NCI-H446 treated with DMSO at 0.1 percent for 48 hours (cell line): Measurements from ENCODE around the gene SPOCD1.
"Not testable (repeated sequence)": the region's sequence is repeated elsewhere in the genome, so short reads cannot be mapped to it uniquely, and the experiment has no call there.

Source experiments
- DNase-seq: peaks from one replicate; lab custom pipeline; 2025; lab: John Stamatoyannopoulos, UW

SPOCD1 gene

DNA sequence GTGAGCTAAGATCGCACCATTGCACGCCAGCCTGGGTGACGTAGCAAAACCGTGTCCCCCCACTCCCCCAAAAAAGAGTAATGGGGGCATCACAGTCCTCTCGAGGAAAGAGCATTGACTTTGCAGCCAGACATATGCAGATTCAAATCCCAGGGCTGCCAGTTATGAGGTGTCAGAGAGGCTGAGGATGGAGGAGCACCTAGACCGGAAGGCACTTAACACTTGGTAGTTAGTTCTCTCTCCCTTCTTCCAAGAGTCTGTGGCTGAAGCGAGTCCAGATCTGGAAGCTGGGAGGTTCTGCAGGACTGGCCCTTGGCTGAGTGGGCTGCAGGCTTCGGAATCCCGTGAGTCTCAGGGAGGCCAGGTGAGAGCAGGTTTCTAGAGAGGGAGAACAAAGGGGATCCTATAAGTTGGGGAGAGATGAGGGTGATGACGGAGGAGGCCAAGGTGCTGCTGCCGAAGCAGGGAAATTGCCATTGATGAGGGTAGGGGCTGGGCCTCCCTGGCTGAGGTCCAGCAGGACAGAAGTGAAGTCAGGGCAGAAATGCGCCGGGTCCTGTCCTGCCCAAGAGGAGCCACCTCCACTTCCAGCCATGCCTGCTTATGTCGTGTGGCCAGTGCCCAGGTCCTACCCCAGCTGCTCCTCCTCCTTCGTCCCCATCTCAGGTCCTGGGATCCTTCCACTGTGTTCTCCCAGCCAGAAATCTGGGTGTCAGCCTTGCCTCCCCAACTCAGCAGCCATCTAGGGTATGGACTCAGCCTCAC is 13.3 kb upstream of the SPOCD1 start:
- no peak for DNase-seq

DNA sequence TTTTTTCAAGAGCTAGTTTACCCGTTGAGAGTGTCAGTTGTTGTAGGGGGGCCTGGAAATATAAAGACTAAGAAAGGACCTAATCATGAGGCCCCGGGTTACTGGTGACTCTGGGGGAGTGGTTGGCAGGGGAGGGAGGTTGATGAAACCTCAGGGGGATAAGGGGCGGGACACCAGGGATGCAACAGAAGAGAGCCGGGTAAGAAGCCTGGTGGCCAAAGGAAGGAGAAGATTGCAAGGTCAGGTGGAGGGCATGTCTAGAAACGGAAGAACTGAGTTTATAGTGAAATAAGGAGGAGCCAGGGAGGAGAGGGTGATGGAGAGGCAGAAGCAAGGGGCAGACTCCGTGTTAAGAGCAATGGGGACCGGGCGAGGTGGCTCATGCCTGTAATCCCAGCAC is 12.5 kb upstream of the SPOCD1 start:
- no peak for DNase-seq

GRCh38 chr1:31823780-31824179 is 8.0 kb upstream of the SPOCD1 start:
- no peak for DNase-seq

DNA sequence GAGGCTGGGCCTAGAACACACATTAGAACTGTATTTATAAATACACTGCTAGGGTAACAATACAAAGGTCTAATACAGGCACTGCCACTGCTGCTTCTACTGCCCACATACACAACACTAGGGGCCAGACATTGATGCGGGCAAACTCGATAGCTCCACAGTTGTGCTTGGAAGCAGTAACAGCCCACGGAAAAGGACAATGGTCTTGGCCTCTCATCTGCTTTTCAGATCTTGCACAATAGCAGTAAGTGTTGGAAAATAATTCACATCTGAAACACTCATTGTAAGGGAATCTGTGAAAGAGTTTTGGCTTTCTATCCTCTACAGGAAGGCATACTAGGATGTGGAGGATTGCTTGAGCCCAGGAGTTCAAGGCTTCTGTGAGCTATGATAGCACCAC is 6.9 kb upstream of the SPOCD1 start:
- no peak for DNase-seq

DNA sequence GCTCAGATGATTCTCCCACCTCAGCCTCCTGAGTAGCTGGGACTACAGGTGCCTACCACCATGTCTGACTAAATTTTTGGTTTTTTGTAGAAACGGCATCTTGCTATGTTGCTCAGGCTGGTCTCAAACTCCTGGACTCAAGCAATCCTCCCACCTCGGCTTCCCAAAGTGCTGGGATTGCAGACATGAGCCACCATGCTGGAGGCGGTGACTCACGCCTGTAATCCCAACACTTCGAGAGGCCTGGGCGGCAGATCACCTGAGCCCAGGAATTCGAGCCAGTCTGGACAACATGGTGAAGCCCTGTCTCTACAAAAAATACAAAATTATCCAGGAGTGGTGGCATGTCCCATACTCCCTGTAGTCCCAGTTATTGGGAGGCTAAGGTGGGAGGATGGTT is 4.4 kb upstream of the SPOCD1 start:
- DNase-seq = not testable (repeated sequence)

- no peak for DNase-seq
These were observed 2.4 kb upstream of the SPOCD1 start for GRCh38 chr1:31818206-31818605.

GRCh38 chr1:31816947-31817346 is 1.1 kb upstream of the SPOCD1 start:
- not testable (repeated sequence) for DNase-seq

DNA sequence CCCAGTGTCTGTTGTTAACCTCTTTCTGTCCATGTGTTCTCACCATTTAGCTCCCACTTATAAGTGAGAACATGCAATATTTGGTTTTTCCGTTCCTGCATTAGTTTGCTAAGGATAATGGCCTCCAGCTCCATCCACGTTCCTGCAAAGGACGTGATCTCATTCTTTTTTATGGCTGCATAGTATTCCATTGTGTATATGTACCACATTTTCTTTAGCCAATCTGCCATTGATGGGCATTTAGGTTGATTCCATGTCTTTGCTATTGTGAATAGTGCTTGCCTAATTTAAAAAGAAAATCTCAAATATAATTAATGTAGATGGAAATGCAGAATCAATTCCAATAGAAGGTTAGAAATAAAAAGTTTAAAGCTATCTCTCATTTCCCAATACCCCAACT is 679 bp upstream of the SPOCD1 start:
- not testable (repeated sequence) for DNase-seq

DNA sequence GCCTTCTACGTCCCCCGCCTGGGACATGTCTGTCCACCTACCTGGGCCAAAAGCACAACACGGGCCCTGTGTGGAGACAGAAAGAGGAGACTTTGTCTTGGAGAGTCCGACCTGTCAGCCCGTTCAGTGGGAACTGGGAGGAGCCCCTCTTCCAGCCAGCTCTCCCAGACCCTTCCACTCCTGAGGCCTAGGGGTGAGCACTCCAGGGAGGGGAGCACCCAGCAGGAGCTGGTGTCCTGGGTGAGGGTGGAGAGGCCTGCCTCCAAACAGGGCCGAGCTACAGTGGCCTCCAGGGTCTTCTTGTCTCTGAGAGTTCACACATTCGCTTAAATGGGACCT is 546 bp downstream of the SPOCD1 start:
- DNase-seq = no peak

GRCh38 chr1:31814631-31815306 is 1.1 kb downstream of the SPOCD1 start:
- DNase-seq = no peak

DNA sequence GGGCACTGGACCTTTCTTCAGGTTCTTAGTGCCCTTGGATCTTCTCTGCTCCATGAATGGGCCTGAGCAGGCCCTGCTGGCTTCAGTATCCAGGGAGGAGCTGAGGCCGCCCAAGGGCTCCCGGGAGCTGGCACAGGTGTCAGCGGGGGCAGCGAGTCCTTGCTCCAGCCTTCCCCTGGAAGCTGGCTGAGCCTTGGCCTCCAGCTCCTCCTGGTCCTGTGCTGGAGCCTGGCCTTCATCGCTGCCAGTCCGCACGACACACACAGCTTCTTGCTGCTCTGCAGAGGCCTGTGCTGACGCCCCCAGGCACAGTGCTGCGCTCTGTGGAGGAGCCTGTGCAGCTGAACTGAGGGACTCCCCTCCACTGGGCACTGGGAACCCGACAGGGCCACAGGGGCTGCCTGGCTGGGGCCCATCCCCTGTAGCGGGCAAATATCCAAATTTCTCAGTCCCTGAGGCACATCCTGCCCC is 1.7 kb downstream of the SPOCD1 start:
- DNase-seq = no peak

GRCh38 chr1:31812158-31812829 is 3.5 kb downstream of the SPOCD1 start:
- no peak for DNase-seq

- peak; percentile 22 for DNase-seq
These were observed 4.2 kb downstream of the SPOCD1 start for GRCh38 chr1:31811605-31812004.

GRCh38 chr1:31809698-31810097 is 6.1 kb downstream of the SPOCD1 start:
- DNase-seq = no peak

GRCh38 chr1:31807273-31808048 is 8.4 kb downstream of the SPOCD1 start:
- no peak for DNase-seq

- DNase-seq = no peak
These were observed 10.5 kb downstream of the SPOCD1 start for GRCh38 chr1:31805318-31805717.

- DNase-seq = no peak
These were observed 11.7 kb downstream of the SPOCD1 start for GRCh38 chr1:31804098-31804497.

- DNase-seq = no peak
These were observed 12.2 kb downstream of the SPOCD1 start for GRCh38 chr1:31803610-31804009.

DNA sequence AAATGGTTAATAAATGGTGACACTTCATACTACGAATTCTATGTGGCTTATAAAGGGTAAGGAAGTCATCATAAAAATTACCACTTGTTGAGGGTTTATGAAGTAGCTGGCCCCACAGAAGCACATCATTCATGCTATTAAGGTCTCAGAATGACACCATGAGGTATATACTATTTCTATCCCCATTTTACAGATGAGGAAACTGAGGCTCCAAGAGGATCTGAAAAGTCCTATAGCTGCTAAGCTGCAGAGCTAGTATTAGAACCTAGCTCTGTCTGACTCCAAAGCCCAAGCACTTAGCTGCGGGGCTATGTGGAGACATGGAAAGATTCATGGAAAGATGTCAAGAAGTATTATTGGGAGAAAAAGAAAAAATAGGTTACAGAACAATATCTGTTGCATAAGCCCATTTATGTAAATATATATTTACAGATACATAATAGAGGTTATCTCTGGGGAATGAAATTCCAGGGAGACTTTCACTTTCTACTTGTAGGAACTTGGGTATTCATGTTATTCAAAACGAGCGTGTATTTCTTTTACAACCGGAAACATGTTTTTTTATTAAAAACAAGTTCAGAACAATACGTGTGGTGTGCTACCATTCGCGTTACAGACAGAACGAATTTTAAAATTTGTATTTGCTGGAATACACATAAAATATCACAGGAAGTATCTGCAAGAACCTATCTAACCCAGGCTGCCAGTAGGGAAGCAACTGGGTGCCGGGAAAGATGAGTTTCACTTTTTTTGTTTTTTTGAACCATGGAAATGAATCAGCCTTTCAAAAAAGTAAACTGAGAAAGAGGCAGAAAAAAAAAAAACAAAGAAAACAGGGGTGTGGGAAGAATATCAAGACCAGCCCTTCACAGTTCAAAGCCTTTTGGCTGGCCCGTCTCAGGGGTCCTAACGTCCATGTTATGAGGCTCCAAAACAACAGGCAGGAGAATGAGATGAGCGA is 13.4 kb downstream of the SPOCD1 start:
- DNase-seq = no peak

- no peak for DNase-seq
These were observed 14.4 kb downstream of the SPOCD1 start for GRCh38 chr1:31801458-31801857.

GRCh38 chr1:31800674-31800967 is 15.2 kb downstream of the SPOCD1 start:
- no peak for DNase-seq
